ENCODE measurements around the gene CADM1. TPM values are rescaled to one million over a fixed set of nuclear protein-coding genes. Genes with fewer than 3 reads are reported as not detected.

Gene CADM1
- total and polyA plus RNA-seq, 8 donors, result 6.3 to 38.8 (median 24.5) TPM

GRCh38 chr11:115390441-115390840, 113.8 kb downstream of the CADM1 start:
- FAIRE-seq, result no peak
- ATAC-seq, result no peak
- no peak overlapping the region for H3K27ac ChIP-seq
- no peak for DNase-seq
- no peaks in the 10 kb centered on the region for H3K36me3 ChIP-seq
- no peaks in the 10 kb centered on the region for H3K27me3 ChIP-seq
- 55 to 56% methylated on average over 1 of the region's 1 CpG for WGBS, 2 donors
- no peaks in the 10 kb centered on the region for H3K9me3 ChIP-seq
- no peak overlapping the region for H3K4me3 ChIP-seq
- no peaks in the 10 kb centered on the region for H3K4me1 ChIP-seq
- TF ChIP-seq, protein P1, sequence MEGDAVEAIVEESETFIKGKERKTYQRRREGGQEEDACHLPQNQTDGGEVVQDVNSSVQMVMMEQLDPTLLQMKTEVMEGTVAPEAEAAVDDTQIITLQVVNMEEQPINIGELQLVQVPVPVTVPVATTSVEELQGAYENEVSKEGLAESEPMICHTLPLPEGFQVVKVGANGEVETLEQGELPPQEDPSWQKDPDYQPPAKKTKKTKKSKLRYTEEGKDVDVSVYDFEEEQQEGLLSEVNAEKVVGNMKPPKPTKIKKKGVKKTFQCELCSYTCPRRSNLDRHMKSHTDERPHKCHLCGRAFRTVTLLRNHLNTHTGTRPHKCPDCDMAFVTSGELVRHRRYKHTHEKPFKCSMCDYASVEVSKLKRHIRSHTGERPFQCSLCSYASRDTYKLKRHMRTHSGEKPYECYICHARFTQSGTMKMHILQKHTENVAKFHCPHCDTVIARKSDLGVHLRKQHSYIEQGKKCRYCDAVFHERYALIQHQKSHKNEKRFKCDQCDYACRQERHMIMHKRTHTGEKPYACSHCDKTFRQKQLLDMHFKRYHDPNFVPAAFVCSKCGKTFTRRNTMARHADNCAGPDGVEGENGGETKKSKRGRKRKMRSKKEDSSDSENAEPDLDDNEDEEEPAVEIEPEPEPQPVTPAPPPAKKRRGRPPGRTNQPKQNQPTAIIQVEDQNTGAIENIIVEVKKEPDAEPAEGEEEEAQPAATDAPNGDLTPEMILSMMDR (IDR thresholded peaks at IDR 0.05), result no peak
- intact Hi-C loops (cut with DNase I), result no loop called here

DNA sequence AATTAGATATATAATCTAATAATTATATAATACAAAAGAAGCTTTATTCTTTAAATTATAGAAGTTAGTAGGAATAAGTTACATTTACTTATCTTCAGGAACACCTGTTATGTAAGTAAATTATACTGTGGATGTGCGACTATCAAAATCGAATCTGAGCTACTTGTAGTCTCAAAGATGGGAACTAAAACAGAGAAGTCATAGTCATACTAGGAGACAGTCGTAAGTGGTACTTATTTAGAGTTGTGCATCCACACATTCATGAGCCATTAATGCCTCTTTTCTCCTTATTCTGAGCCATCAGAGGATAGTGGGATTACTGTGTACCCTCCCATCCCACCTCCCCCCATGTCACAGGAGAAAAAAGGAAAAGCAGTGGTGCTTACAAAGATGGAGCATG, 114.4 kb downstream of the CADM1 start:
- H3K4me3 ChIP-seq, result no peak overlapping the region
- ATAC-seq, result no peak
- 62 to 75% methylated on average over 3 of the region's 3 CpGs for WGBS, 2 donors

DNA sequence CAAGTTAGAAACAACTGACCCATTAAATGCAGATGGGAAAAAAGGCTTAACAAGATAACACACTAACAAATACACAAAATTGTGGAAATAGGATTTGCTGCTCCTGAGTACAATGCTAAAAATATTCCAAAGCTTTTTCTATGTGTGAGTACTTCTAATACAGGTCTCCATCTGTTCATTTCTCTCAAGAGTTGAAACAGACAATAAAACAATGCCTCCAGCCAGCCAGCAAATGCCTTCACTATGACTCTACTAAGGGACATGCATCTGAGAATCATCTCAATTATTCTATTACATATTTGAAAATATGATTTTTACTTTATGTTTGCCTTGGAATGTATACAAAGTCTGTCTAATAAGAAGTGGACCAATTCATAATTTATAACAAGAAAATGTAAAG, 119.0 kb downstream of the CADM1 start:
- Histone ChIP-seq H3K4me1 (no peaks in the 10 kb centered on the region), H3K9me3 (no peaks in the 10 kb centered on the region), H3K36me3 (no peaks in the 10 kb centered on the region), H3K27me3 (no peaks in the 10 kb centered on the region), H3K4me3 (no peak overlapping the region), H3K27ac (no peak overlapping the region)
- no peak for FAIRE-seq
- TF ChIP-seq, protein P1 (IDR thresholded peaks at IDR 0.05), result no peak
- DNase-seq, result no peak
- intact Hi-C loops (cut with DNase I), result no loop called here
- no peak for ATAC-seq

More for the DNA sequence above, 114.4 kb downstream of the CADM1 start:
- TF ChIP-seq, protein P1 (IDR thresholded peaks at IDR 0.05), result no peak
- no peaks in the 10 kb centered on the region for H3K9me3 ChIP-seq
- no peak for DNase-seq
- no peaks in the 10 kb centered on the region for H3K36me3 ChIP-seq
- H3K4me1 ChIP-seq, result no peaks in the 10 kb centered on the region
- intact Hi-C loops (cut with DNase I), result no loop called here
- H3K27me3 ChIP-seq, result no peaks in the 10 kb centered on the region
- no peak overlapping the region for H3K27ac ChIP-seq
- no peak for FAIRE-seq

GRCh38 chr11:115384236-115384635, 120.0 kb downstream of the CADM1 start:
- no peak for DNase-seq
- Histone ChIP-seq H3K9me3 (no peaks in the 10 kb centered on the region), H3K4me1 (no peaks in the 10 kb centered on the region), H3K4me3 (no peak overlapping the region), H3K36me3 (no peaks in the 10 kb centered on the region), H3K27ac (no peak overlapping the region), H3K27me3 (no peaks in the 10 kb centered on the region)
- TF ChIP-seq, protein P1 (IDR thresholded peaks at IDR 0.05), result no peak
- intact Hi-C loops (cut with DNase I), result no loop called here
- ATAC-seq, result no peak
- FAIRE-seq, result no peak
- WGBS, 2 donors, result 70 to 82% methylated on average over 2 of the region's 2 CpGs

DNA sequence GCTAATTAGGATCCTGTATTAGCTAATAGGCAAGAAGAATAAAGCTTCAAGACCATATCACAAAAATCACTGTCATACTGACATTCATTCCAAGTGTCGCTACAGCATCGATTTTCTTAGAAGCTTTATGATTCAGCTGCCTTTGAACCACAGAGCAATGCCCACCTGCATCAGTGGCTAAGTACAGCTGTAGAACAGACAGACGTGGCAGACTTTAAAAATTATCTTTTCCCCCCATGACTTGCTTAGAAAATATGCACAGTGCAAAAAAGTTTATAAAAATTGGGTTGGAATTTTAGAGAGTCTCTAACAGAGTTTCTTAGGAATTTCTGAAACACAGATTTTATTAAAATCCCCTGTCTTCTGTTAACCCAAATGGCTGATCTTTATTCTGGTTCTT, 120.8 kb downstream of the CADM1 start:
- Histone ChIP-seq H3K27ac (no peak overlapping the region), H3K36me3 (no peaks in the 10 kb centered on the region), H3K4me3 (no peak overlapping the region), H3K4me1 (no peaks in the 10 kb centered on the region), H3K9me3 (no peaks in the 10 kb centered on the region), H3K27me3 (no peaks in the 10 kb centered on the region)
- 55 to 56% methylated on average over 3 of the region's 3 CpGs for WGBS, 2 donors
- ATAC-seq, result no peak
- FAIRE-seq, result no peak
- DNase-seq, result no peak
- intact Hi-C loops (cut with DNase I), result no loop called here
- TF ChIP-seq, protein P1 (IDR thresholded peaks at IDR 0.05), result no peak
